ENCODE results near the gene NLRC5. TPM values are rescaled to one million over a fixed set of nuclear protein-coding genes. Genes with fewer than 3 reads are reported as not detected.
A peak's percentile ranks its signal among the peaks of the same experiment; 100 is the strongest.

The NLRC5 gene
- total and polyA plus RNA-seq, 10 donors = 52.0 to 401 (median 219) TPM

- Histone ChIP-seq H3K4me3 (no peak overlapping the region), H3K4me1 (peaks cover 0 to 26% (median 14%) of the 10 kb centered on the region in 6 donors), H3K27me3 (replicated peaks in 1 of 7) (no peaks in the 10 kb centered on the region), H3K27ac (no peak overlapping the region), H3K9me3 (no peaks in the 10 kb centered on the region), H3K36me3 (no peaks in the 10 kb centered on the region)
- 92 to 98% (median 94%) methylated on average over 4 of the region's 4 CpGs for WGBS, 5 donors
- intact Hi-C loops (cut with DNase I; ENCODE audit: low total_unique reads) = no loop called here
- TF ChIP-seq CTCF (IDR thresholded peaks at IDR 0.05 in 8 of 11, conservative IDR thresholded peaks at IDR 0.05 in 3 of 11) (no peak), POLR2AphosphoS5 (IDR thresholded peaks at IDR 0.05) (no peak), POLR2A (IDR thresholded peaks at IDR 0.05) (no peak)
- DNase-seq = peak; percentile 3
Observed at GRCh38 chr16:56956076-56956475, 33.3 kb upstream of the NLRC5 start.

GRCh38 chr16:56956756-56957155, 32.6 kb upstream of the NLRC5 start:
- TF ChIP-seq POLR2A (IDR thresholded peaks at IDR 0.05) (no peak), POLR2AphosphoS5 (IDR thresholded peaks at IDR 0.05) (no peak), CTCF (IDR thresholded peaks at IDR 0.05 in 8 of 11, conservative IDR thresholded peaks at IDR 0.05 in 3 of 11) (no peak)
- intact Hi-C loops (cut with DNase I; ENCODE audit: low total_unique reads) = no loop called here
- 50 to 60% (median 51%) methylated on average over 4 of the region's 4 CpGs for WGBS, 5 donors
- Histone ChIP-seq H3K27ac (no peak overlapping the region), H3K4me1 (peaks cover 2 to 26% (median 15%) of the 10 kb centered on the region in 6 donors), H3K36me3 (no peaks in the 10 kb centered on the region), H3K4me3 (no peak overlapping the region), H3K9me3 (no peaks in the 10 kb centered on the region), H3K27me3 (replicated peaks in 1 of 7) (no peaks in the 10 kb centered on the region)
- peak; percentile 3 for DNase-seq

GRCh38 chr16:56960681-56961281, 28.6 kb upstream of the NLRC5 start:
- no peak overlapping the region for H3K4me3 ChIP-seq
- 61 to 78% (median 72%) methylated on average over 12 to 13 of the region's 13 CpGs for WGBS, 5 donors
- TF ChIP-seq CTCF (IDR thresholded peaks at IDR 0.05 in 8 of 11, conservative IDR thresholded peaks at IDR 0.05 in 3 of 11) = no peak
- no peak for TF ChIP-seq POLR2AphosphoS5 (IDR thresholded peaks at IDR 0.05)
- no peak for TF ChIP-seq POLR2A (IDR thresholded peaks at IDR 0.05)
- DNase-seq = peak; percentile 60
- H3K27ac ChIP-seq = peak overlapping the region in 4 of 8 donors; percentile 62 to 75 (median 70)
- intact Hi-C loops (cut with DNase I; ENCODE audit: low total_unique reads) = loop anchor here (10.0 kb wide), 2 partner anchors 84 to 214 kb away; no protein-coding TSS in a partner anchor
- H3K36me3 ChIP-seq = no peaks in the 10 kb centered on the region
- no peaks in the 10 kb centered on the region for H3K27me3 ChIP-seq (replicated peaks in 1 of 7)
- H3K4me1 ChIP-seq = peaks cover 25 to 59% (median 50%) of the 10 kb centered on the region in 6 donors
- H3K9me3 ChIP-seq = no peaks in the 10 kb centered on the region

- H3K4me1 ChIP-seq = peaks cover 25 to 65% (median 56%) of the 10 kb centered on the region in 6 donors
- TF ChIP-seq CTCF (IDR thresholded peaks at IDR 0.05 in 8 of 11, conservative IDR thresholded peaks at IDR 0.05 in 3 of 11) = no peak
- TF ChIP-seq POLR2A (IDR thresholded peaks at IDR 0.05) = no peak
- no peak for TF ChIP-seq POLR2AphosphoS5 (IDR thresholded peaks at IDR 0.05)
- peak; percentile 2 for DNase-seq
- 51 to 65% (median 62%) methylated on average over 3 of the region's 3 CpGs for WGBS, 5 donors
- H3K27ac ChIP-seq = peak overlapping the region; percentile 26 to 75 (median 56)
- H3K9me3 ChIP-seq = no peaks in the 10 kb centered on the region
- no peak overlapping the region for H3K4me3 ChIP-seq
- no peaks in the 10 kb centered on the region for H3K27me3 ChIP-seq (replicated peaks in 1 of 7)
- intact Hi-C loops (cut with DNase I; ENCODE audit: low total_unique reads) = loop anchor here (10.0 kb wide), 2 partner anchors 83 to 213 kb away; no protein-coding TSS in a partner anchor
- no peaks in the 10 kb centered on the region for H3K36me3 ChIP-seq
Observed at GRCh38 chr16:56961386-56961785, 28.0 kb upstream of the NLRC5 start.

All from spleen (tissue), 11 donors.